Suprapubic skin (tissue), 4 donors: ENCODE measurements around the gene MANEA. TPM values are rescaled to one million over a fixed set of nuclear protein-coding genes. Genes with fewer than 3 reads are reported as not detected.

Source experiments
- DNase-seq, 2 donors: peaks; one replicate each; pipeline ENCODE4 v3.0.0-alpha.2; 2019; ENCODE audit warnings: low spot score in 2 of 2
- H3K27ac ChIP-seq: fragments of 200-600 bp; sonication (generic); one replicate; pipeline ENCODE4 v1.5.1; 2019
- H3K27me3 ChIP-seq: fragments of 200-600 bp; sonication (generic); one replicate; pipeline ENCODE4 v1.5.1; 2019
- H3K36me3 ChIP-seq: fragments of 200-600 bp; sonication (generic); one replicate; pipeline ENCODE4 v1.5.1; 2019
- H3K4me1 ChIP-seq: fragments of 200-600 bp; sonication (generic); one replicate; pipeline ENCODE4 v1.5.1; 2019
- H3K4me3 ChIP-seq: fragments of 200-600 bp; sonication (generic); one replicate; pipeline ENCODE4 v1.5.1; 2019; ENCODE audit warnings: mild to moderate bottlenecking
- H3K9me3 ChIP-seq: fragments of 200-600 bp; sonication (generic); one replicate; pipeline ENCODE4 v1.5.1; 2019
- EP300 ChIP-seq: sonication (generic); formaldehyde crosslinking; IDR thresholded peaks from one replicate; pipeline ENCODE4 v1.6.1; 2017; ENCODE audit warnings: antibody characterized with exemption
- POLR2A ChIP-seq, 2 donors: fragments of 450-650 bp; IDR thresholded peaks; one replicate each; pipeline ENCODE4 v1.6.1; 2017; ENCODE audit warnings: antibody characterized with exemption in 2 of 2, mild to moderate bottlenecking in 2 of 2, moderate library complexity in 2 of 2
- POLR2AphosphoS5 ChIP-seq, 3 donors: sonication (generic); formaldehyde crosslinking; IDR thresholded peaks; one replicate each; pipeline ENCODE4 v1.6.1; 2017; ENCODE audit warnings: antibody characterized with exemption in 3 of 3
- WGBS: methylation state at CpG from one replicate; pipeline ENCODE4 v1.1.5; 2018; 5-methylcytosine and 5-hydroxymethylcytosine counted together
- total RNA-seq, 4 donors: library from RNA; depleted of rRNA; stranded (reverse); fragments of >200 nt; gene quantifications; one replicate each; pipeline ENCODE4 v1.1.0, GENCODE V29; 2016
- TF ChIP-seq, protein P1 (sequence below), 2 donors: fragments of 200-600 bp in 1 of 2; fragments of 450-650 bp in 1 of 2; sonication (generic) in 1 of 2; IDR thresholded peaks; one replicate each; pipeline ENCODE4 v1.5.1; 2016 to 2019; ENCODE audit warnings: antibody characterized with exemption in 2 of 2, mild to moderate bottlenecking in 1 of 2, moderate library complexity in 1 of 2

MANEA gene
- total RNA-seq, 4 donors from 2014 or later: 5.9 to 11.2 (median 9.4) TPM

DNA sequence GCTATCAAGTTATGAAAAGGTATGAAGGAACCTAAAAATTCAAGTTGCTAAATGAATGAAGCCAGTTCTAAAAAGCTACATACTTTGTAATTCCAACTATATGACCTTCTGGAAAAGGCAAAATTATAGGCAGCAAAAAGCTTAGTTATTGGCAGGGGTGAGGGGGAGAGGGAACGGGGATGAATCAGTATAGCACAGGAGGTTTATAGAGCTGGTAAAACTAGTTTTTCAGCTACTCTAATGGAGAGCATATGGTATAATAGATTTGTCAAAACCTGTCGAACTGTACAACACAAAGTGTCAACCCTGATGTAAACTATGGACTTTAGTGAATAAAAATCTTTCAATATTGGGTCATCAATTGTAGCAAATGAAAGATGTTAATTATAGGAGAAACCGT, 18.7 kb downstream of the MANEA start:
- H3K27me3 ChIP-seq: no peaks in the 10 kb centered on the region
- H3K9me3 ChIP-seq: no peaks in the 10 kb centered on the region
- no peaks in the 10 kb centered on the region for H3K36me3 ChIP-seq
- H3K4me3 ChIP-seq: no peak overlapping the region
- H3K4me1 ChIP-seq: peaks cover 7% of the 10 kb centered on the region
- DNase-seq: no peak
- 49% methylated on average over 3 of the region's 3 CpGs for WGBS
- TF ChIP-seq POLR2A (IDR thresholded peaks at IDR 0.05): no peak
- no peak for TF ChIP-seq POLR2AphosphoS5 (IDR thresholded peaks at IDR 0.05)
- TF ChIP-seq, protein P1, sequence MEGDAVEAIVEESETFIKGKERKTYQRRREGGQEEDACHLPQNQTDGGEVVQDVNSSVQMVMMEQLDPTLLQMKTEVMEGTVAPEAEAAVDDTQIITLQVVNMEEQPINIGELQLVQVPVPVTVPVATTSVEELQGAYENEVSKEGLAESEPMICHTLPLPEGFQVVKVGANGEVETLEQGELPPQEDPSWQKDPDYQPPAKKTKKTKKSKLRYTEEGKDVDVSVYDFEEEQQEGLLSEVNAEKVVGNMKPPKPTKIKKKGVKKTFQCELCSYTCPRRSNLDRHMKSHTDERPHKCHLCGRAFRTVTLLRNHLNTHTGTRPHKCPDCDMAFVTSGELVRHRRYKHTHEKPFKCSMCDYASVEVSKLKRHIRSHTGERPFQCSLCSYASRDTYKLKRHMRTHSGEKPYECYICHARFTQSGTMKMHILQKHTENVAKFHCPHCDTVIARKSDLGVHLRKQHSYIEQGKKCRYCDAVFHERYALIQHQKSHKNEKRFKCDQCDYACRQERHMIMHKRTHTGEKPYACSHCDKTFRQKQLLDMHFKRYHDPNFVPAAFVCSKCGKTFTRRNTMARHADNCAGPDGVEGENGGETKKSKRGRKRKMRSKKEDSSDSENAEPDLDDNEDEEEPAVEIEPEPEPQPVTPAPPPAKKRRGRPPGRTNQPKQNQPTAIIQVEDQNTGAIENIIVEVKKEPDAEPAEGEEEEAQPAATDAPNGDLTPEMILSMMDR (IDR thresholded peaks at IDR 0.05): no peak
- TF ChIP-seq EP300: no peak
- no peak overlapping the region for H3K27ac ChIP-seq

DNA sequence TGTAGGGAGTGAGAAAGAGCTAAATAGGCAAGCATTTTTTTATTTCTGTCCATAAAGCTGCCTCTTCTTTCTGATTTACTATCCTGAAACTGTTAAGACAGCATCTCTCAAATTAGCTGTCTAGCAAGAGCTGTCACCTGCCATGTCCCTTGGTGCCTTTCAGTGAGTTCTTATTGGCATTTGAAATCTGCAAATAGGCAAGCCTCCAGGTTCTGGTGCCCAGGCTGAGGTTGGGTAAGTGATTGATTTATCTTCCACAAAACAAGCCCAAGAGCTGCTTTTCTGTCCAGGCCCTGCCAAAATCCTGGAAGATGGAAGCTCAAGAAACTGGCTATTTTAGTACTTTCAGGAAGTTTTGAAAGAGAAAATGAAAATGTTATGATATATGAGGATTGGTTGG, 22.4 kb downstream of the MANEA start:
- TF ChIP-seq POLR2A (IDR thresholded peaks at IDR 0.05) (no peak), POLR2AphosphoS5 (IDR thresholded peaks at IDR 0.05) (no peak), EP300 (no peak)
- TF ChIP-seq, protein P1 (IDR thresholded peaks at IDR 0.05): no peak
- no peaks in the 10 kb centered on the region for H3K36me3 ChIP-seq
- peaks cover 7% of the 10 kb centered on the region for H3K4me1 ChIP-seq
- H3K27me3 ChIP-seq: no peaks in the 10 kb centered on the region
- H3K4me3 ChIP-seq: no peak overlapping the region
- peak overlapping the region; percentile 11 for H3K27ac ChIP-seq
- H3K9me3 ChIP-seq: no peaks in the 10 kb centered on the region
- DNase-seq: no peak

DNA sequence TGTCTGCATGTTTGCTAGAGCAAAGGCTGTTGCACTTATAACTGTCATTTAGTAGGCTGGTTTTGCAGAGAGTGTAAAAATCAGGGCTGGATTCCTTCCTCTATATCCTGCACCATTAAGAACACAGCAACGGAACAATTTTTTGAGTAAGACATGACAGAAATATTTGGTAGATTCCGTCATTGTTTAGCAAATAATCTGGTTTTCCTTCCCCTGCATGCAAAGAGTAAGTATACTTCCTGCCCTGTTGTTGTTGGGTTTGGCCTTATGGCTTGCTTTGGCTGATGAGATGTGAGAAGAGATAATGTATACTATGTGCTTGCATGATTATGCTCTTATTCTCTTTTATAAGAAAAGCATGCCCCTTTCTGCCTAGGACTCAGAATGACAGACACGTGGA, 23.8 kb downstream of the MANEA start:
- TF ChIP-seq EP300: no peak

DNA sequence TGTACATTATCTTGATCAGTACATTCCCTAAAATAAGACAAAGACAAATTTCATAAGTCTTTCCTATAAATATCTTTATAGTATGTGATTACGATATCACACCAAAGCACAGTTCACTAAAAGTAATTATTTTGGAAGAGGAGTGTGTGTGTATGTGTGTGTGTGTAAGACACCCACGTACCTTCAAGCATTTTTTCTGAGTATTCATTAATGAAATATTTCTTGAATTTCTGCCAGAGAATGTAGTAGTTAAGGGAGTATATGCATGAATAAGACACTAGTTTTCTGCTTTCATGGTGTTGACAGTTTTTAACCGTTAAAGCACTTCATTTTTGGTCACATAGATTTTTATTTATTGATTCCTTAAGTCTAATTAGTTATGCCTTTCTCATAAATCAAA, 36.8 kb downstream of the MANEA start:
- no peak for DNase-seq
- Histone ChIP-seq H3K27ac (no peak overlapping the region), H3K4me1 (no peaks in the 10 kb centered on the region), H3K4me3 (no peak overlapping the region), H3K9me3 (no peaks in the 10 kb centered on the region), H3K36me3 (no peaks in the 10 kb centered on the region), H3K27me3 (no peaks in the 10 kb centered on the region)
- no peak for TF ChIP-seq POLR2A (IDR thresholded peaks at IDR 0.05)
- TF ChIP-seq, protein P1 (IDR thresholded peaks at IDR 0.05): no peak
- WGBS: 47% methylated on average over 3 of the region's 3 CpGs

More for the DNA sequence above, 23.8 kb downstream of the MANEA start:
- Histone ChIP-seq H3K9me3 (no peaks in the 10 kb centered on the region), H3K4me1 (peaks cover 7% of the 10 kb centered on the region), H3K36me3 (peaks cover 6% of the 10 kb centered on the region), H3K27ac (no peak overlapping the region), H3K4me3 (no peak overlapping the region), H3K27me3 (no peaks in the 10 kb centered on the region)
- 68% methylated on average over 3 of the region's 3 CpGs for WGBS
- no peak for DNase-seq

DNA sequence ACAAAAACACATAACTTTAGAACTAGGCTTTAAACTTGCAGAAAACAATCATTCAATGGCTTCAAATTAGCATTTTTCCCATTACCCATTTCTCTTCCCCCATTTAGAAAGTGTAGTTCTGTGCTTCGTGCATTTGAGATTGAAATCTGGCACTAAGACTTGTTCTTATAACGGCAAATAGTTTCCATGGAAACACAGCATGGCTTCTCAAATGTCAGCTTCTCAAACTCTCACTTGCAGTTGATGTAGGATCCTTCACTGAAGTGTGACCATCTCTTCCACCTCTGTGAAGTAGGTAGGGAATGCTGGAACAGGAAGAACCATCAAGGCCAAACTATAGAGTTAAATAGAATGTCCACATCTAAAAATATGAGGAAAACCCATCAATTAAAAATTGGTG, 52.2 kb downstream of the MANEA start:
- Histone ChIP-seq H3K9me3 (no peaks in the 10 kb centered on the region), H3K36me3 (no peaks in the 10 kb centered on the region), H3K27me3 (no peaks in the 10 kb centered on the region), H3K4me1 (no peaks in the 10 kb centered on the region), H3K27ac (no peak overlapping the region), H3K4me3 (no peak overlapping the region)
- DNase-seq: no peak
- WGBS: 62% methylated on average over 2 of the region's 2 CpGs
- TF ChIP-seq EP300: no peak
- TF ChIP-seq, protein P1 (IDR thresholded peaks at IDR 0.05): no peak
- TF ChIP-seq POLR2AphosphoS5 (IDR thresholded peaks at IDR 0.05): no peak
- no peak for TF ChIP-seq POLR2A (IDR thresholded peaks at IDR 0.05)
